ENCODE measurements around the gene CACNA1B. TPM values are rescaled to one million over a fixed set of nuclear protein-coding genes. Genes with fewer than 3 reads are reported as not detected.

CACNA1B gene
- total RNA-seq, 1 experiment from 2014 or later = 7.8 TPM

DNA sequence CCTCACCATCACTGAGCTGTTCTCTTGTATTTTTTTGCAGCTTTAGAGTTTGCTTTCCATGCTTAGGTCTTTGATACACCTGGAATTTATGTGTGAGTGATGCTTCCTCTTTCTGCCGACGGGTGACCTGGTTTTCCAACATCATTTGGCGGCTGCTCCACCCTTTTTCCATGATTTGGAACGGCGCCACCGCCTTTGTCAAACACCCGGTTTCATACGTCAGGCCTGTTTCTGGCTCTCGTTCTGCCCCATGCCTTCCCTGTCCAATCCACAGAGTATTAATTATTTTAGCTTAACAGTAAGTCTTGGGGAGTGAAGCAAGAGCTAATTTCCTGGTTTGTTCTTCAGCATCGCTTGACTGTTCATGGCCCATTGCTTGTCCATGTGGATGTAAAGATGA is 30.2 kb downstream of the CACNA1B start:
- no peak overlapping the region for H2BK20ac ChIP-seq (ENCODE audit: low read depth, low read length, poor library complexity, severe bottlenecking)
- H2BK5ac ChIP-seq (ENCODE audit: insufficient read length, low read length) = no peak overlapping the region
- H4K20me1 ChIP-seq (ENCODE audit: control insufficient read depth, insufficient read depth, insufficient read length) = no peaks in the 10 kb centered on the region
- no peak overlapping the region for H4K5ac ChIP-seq (ENCODE audit: insufficient read length, low read depth, low read length)
- H3T11ph ChIP-seq (ENCODE audit: low read length) = no peak overlapping the region
- no peak overlapping the region for H2BK15ac ChIP-seq (ENCODE audit: low read depth, low read length)
- H3K79me2 ChIP-seq (ENCODE audit: insufficient read depth, low read length) = no peaks in the 10 kb centered on the region
- H3K4ac ChIP-seq (ENCODE audit: low read depth, low read length) = no peak overlapping the region
- Mint-ChIP-seq H3K36me3 (ENCODE audit: insufficient read depth in 1 of 3, low read depth in 3 of 3) (peaks cover 0 to under 1% (median 0%) of the 10 kb centered on the region in 3 experiments; a peak in 1 of 7 replicates), H3K9me3 (0 out of 5 replicates have a peak, but pooled peaks cover 0 to 2% of the 10 kb centered on the region in 2 experiments), H3K4me3 (no peak overlapping the region), H3K27me3 (ENCODE audit: low read depth) (no peaks in the 10 kb centered on the region; the same call in 1 of the 2 replicates), H3K4me1 (no peaks in the 10 kb centered on the region; a peak in 1 of 4 replicates), H3K27ac (no peak overlapping the region; a peak in 1 of 7 replicates)
- H4K8ac ChIP-seq (replicated peaks; ENCODE audit: insufficient read length, low read depth, low read length) = no peak overlapping the region
- H3K4me1 ChIP-seq (ENCODE audit: insufficient read depth, low read length) = no peaks in the 10 kb centered on the region
- H3K23ac ChIP-seq (ENCODE audit: insufficient read length, low read depth, low read length) = no peak overlapping the region
- no peak overlapping the region for H2BK12ac ChIP-seq (ENCODE audit: insufficient read length, low read depth, low read length)
- H4K91ac ChIP-seq (ENCODE audit: insufficient read length, low read depth, low read length) = no peak overlapping the region
- no peak overlapping the region for H3K27ac ChIP-seq (ENCODE audit: insufficient read length, low read depth, low read length)
- no peaks in the 10 kb centered on the region for H3K27me3 ChIP-seq (ENCODE audit: insufficient read depth, low read length)
- no peaks in the 10 kb centered on the region for H3K23me2 ChIP-seq (ENCODE audit: insufficient read length, low read depth, low read length, poor library complexity, severe bottlenecking)
- no peak overlapping the region for H3K9ac ChIP-seq (ENCODE audit: extremely low read depth, insufficient read length, low read length)
- H3K9me3 ChIP-seq (ENCODE audit: control insufficient read depth, low read depth, low read length) = no peaks in the 10 kb centered on the region
- no peak overlapping the region for H3K4me2 ChIP-seq (ENCODE audit: insufficient read depth, insufficient read length, low read length)
- H2AK5ac ChIP-seq (ENCODE audit: insufficient read length, low read length) = no peak overlapping the region
- no CpG with 5 or more reads among the region's 10 CpGs for WGBS (ENCODE audit: extremely low coverage, insufficient read length, low lambda C conversion rate)
- TF ChIP-seq, protein P1, sequence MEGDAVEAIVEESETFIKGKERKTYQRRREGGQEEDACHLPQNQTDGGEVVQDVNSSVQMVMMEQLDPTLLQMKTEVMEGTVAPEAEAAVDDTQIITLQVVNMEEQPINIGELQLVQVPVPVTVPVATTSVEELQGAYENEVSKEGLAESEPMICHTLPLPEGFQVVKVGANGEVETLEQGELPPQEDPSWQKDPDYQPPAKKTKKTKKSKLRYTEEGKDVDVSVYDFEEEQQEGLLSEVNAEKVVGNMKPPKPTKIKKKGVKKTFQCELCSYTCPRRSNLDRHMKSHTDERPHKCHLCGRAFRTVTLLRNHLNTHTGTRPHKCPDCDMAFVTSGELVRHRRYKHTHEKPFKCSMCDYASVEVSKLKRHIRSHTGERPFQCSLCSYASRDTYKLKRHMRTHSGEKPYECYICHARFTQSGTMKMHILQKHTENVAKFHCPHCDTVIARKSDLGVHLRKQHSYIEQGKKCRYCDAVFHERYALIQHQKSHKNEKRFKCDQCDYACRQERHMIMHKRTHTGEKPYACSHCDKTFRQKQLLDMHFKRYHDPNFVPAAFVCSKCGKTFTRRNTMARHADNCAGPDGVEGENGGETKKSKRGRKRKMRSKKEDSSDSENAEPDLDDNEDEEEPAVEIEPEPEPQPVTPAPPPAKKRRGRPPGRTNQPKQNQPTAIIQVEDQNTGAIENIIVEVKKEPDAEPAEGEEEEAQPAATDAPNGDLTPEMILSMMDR (conservative IDR thresholded peaks at IDR 0.05) = no peak
- H3K56ac ChIP-seq (ENCODE audit: insufficient read length, low read depth, low read length) = no peak overlapping the region
- no peak overlapping the region for H2BK120ac ChIP-seq (ENCODE audit: low read depth, low read length, poor library complexity, severe bottlenecking)
- H3K18ac ChIP-seq (ENCODE audit: insufficient read length, low read depth, low read length) = no peak overlapping the region
- DNase-seq = no peak
- no peaks in the 10 kb centered on the region for H3K79me1 ChIP-seq (ENCODE audit: insufficient read depth, low read depth, low read length, poor library complexity, severe bottlenecking)
- no peak overlapping the region for H2AFZ ChIP-seq (ENCODE audit: low read length)
- no peak overlapping the region for H3K14ac ChIP-seq (ENCODE audit: insufficient read depth, low read length)
